Skeletal muscle satellite cell (primary cell): ENCODE results near the gene TKFC.

ENCODE experiments used
- H3K27me3 ChIP-seq: 2 replicates; pipeline ENCODE4 v1.7.0; 2013; ENCODE audit warnings: low read length; ENCODE audit not compliant: control insufficient read depth, insufficient read depth
- H3K36me3 ChIP-seq: 2 replicates; pipeline ENCODE4 v1.7.0; 2013; ENCODE audit warnings: mild to moderate bottlenecking, control low read depth, low read length; ENCODE audit not compliant: insufficient read depth
- H3K4me1 ChIP-seq: 2 replicates; pipeline ENCODE4 v1.7.0; 2013; ENCODE audit warnings: low read length; ENCODE audit not compliant: control insufficient read depth, insufficient read depth
- H3K4me2 ChIP-seq: 2 replicates; pipeline ENCODE4 v1.7.0; 2013; ENCODE audit warnings: mild to moderate bottlenecking, low read length
- H3K4me3 ChIP-seq: 2 replicates; pipeline ENCODE4 v1.7.0; 2013; ENCODE audit warnings: low read length
- H3K9ac ChIP-seq: 2 replicates; pipeline ENCODE4 v1.7.0; 2013; ENCODE audit warnings: mild to moderate bottlenecking, low read depth, low read length, moderate library complexity
- H3K9me3 ChIP-seq: replicated peaks from 2 replicates; pipeline ENCODE4 v1.7.0; 2013; ENCODE audit warnings: mild to moderate bottlenecking, control low read depth, low read length

Gene TKFC

DNA sequence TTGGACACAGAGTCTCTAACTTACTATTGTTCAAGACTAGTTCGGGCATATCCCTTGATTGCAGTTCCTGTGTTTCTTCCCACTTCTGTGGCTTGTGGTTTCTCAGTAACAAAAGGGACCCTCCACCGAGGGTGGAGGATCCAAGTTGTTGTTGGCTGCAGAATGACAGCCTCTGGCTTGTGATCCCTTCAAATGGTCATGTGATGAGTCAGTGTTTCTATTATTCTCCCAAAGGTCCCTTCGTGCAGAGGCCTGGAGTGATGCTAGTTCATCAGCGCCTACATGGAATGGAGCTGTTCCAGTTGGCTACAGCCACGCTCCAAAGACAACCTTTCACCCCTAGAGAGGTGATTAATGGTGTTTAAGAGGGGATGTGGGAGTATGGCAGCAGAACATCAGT is 35.3 kb upstream of the TKFC start:
- Histone ChIP-seq H3K36me3 (peaks cover 43% of the 10 kb centered on the region), H3K9ac (peak overlapping the region; percentile 37), H3K4me2 (peak overlapping the region; percentile 57), H3K4me1 (peaks cover 47% of the 10 kb centered on the region), H3K9me3 (no peaks in the 10 kb centered on the region), H3K27me3 (peaks cover 6% of the 10 kb centered on the region), H3K4me3 (peak overlapping the region; percentile 28)

DNA sequence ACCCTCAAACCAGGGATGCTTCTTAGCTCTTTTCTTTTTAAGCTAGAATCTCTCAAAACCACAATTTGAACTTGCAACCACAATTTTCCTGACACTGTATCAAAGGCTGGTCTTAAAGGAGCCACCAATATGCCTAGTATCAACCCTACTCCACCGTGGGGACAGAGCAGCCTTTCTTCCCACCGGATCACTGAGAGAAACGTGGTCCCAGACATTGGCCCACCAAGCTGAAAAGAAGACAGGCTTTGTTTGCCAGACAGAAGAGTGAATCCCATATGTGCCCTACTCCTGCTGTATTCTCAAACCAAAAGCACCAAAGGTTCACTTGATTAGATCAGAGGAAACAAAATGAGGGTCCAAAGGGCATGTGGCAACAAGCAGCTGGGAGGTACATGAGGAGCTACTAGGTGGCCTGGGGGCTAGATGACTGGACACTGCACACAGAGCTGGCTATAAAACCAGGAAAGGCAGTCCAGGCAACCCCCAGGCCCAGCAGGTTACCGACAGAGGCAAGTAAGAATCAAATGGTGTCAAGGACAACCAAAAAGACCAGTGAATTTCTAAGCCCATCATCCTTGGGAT is 34.3 kb upstream of the TKFC start:
- Histone ChIP-seq H3K4me3 (no peak overlapping the region), H3K36me3 (peaks cover 54% of the 10 kb centered on the region), H3K9me3 (no peaks in the 10 kb centered on the region), H3K4me2 (peak overlapping the region; percentile 57), H3K27me3 (peaks cover 3% of the 10 kb centered on the region), H3K9ac (peak overlapping the region; percentile 11), H3K4me1 (peaks cover 42% of the 10 kb centered on the region)

DNA sequence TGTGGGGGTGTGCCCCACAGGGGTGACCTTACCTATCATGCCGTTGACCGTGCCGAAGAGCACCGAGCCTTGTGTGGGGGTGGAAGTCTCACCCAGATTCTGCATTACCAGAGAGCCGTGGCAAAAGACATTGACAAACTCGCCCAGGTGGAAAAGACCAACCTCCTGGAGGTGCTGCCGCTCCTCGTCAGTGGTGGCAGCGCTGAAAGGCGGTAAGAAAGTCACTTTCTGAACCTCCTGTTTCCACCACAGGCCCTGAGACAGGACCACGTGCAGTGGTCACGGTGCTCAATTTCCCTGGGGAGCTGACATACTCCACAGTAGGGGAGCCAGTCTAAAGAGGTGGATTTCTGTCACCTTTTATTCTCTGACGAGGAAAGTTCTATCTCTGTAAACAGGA is 30.5 kb upstream of the TKFC start:
- Histone ChIP-seq H3K4me1 (peaks cover 16% of the 10 kb centered on the region), H3K9me3 (no peaks in the 10 kb centered on the region), H3K4me2 (no peak overlapping the region), H3K9ac (no peak overlapping the region), H3K4me3 (no peak overlapping the region), H3K27me3 (no peaks in the 10 kb centered on the region), H3K36me3 (peaks cover 86% of the 10 kb centered on the region)

DNA sequence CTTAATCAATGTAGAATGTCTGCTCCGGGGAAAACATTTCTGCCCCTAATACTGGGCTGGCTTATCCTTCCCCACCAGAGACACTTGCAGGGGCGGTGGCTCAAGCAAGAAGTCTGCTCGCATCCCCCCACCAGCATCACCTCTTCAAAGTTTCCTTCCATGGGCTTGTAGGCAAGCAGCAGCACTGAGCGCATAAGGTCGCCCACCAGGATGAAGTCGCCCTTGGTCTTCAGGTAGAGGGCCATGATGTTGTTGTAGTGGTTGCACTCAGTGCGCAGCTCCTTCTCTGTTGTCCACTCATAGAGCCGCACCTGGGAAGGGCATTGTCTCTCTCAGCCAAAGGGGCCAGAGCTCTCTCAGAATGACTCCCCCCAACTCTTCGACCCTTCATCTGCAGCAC is 29.3 kb upstream of the TKFC start:
- Histone ChIP-seq H3K4me3 (no peak overlapping the region), H3K9ac (no peak overlapping the region), H3K27me3 (no peaks in the 10 kb centered on the region), H3K9me3 (no peaks in the 10 kb centered on the region), H3K4me1 (peaks cover 4% of the 10 kb centered on the region), H3K4me2 (no peak overlapping the region), H3K36me3 (peaks cover 93% of the 10 kb centered on the region)

DNA sequence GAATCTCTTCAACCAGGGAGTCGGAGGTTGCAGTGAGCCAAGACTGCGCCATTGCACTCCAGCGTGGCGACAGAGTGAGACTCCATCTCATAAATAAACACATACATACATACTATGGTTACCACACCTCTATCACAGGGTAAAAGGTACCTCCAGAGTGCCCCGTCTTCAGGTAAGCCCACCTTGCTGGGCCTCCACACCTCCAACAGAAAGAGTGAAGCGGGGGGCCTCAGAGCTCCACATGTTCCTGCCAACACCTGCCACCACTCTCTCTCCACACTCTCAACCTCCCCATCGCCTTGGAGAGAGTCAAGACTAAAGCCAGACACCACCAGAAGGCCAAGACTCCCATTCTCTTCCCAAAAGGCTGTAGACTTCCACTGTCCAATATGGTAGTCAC is 27.6 kb upstream of the TKFC start:
- Histone ChIP-seq H3K36me3 (peaks cover 94% of the 10 kb centered on the region), H3K4me3 (no peak overlapping the region), H3K9me3 (no peaks in the 10 kb centered on the region), H3K9ac (no peak overlapping the region), H3K4me2 (no peak overlapping the region), H3K27me3 (no peaks in the 10 kb centered on the region), H3K4me1 (no peaks in the 10 kb centered on the region)

DNA sequence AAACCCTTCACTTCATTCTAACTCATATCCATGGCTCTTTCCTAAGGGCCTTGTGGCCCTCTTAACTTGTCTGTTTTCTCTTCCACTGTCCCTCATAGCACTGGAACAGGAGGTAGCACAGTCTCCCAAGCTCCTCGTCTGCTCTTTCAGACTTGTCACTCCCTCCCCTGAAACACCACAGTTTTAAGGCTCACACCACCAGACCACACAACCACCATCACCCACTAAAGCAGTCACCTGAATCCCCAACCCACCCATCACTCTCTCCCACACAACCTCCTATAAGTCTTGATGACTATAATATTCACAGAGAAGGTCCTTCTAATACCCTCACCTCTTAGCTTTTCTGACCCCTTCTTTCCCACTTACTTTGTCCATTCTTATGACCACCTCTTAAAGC is 26.8 kb upstream of the TKFC start:
- Histone ChIP-seq H3K9ac (no peak overlapping the region), H3K36me3 (peaks cover 93% of the 10 kb centered on the region), H3K27me3 (no peaks in the 10 kb centered on the region), H3K9me3 (no peaks in the 10 kb centered on the region), H3K4me3 (no peak overlapping the region), H3K4me2 (no peak overlapping the region), H3K4me1 (no peaks in the 10 kb centered on the region)

- Histone ChIP-seq H3K36me3 (peaks cover 93% of the 10 kb centered on the region), H3K9ac (no peak overlapping the region), H3K4me1 (no peaks in the 10 kb centered on the region), H3K4me2 (no peak overlapping the region), H3K27me3 (no peaks in the 10 kb centered on the region), H3K4me3 (no peak overlapping the region), H3K9me3 (no peaks in the 10 kb centered on the region)
Observed at GRCh38 chr11:61307354-61307753, 25.7 kb upstream of the TKFC start.

DNA sequence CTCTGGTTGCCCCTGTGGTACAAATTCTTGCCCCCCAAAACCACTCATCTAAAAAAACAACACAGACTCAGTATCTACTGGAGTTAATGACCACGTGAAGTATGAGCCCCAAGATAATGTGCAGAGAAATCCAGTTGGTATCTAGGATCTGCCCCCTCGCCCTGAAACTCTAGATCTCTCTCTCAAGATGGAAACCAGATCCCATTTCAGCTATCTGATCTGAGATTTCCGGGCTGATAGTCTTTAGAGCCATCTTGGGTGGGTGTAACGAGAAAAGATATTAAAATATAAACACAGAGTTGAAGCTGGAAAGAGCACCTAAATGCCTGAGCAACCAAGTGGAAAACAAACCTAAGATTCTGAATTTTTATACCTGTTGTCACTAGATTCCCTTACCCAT is 23.9 kb upstream of the TKFC start:
- Histone ChIP-seq H3K4me3 (no peak overlapping the region), H3K27me3 (no peaks in the 10 kb centered on the region), H3K9me3 (no peaks in the 10 kb centered on the region), H3K4me1 (no peaks in the 10 kb centered on the region), H3K36me3 (peaks cover 90% of the 10 kb centered on the region), H3K9ac (no peak overlapping the region), H3K4me2 (no peak overlapping the region)

- Histone ChIP-seq H3K36me3 (peaks cover 94% of the 10 kb centered on the region), H3K4me3 (no peak overlapping the region), H3K27me3 (no peaks in the 10 kb centered on the region), H3K9me3 (no peaks in the 10 kb centered on the region), H3K4me2 (no peak overlapping the region), H3K9ac (no peak overlapping the region), H3K4me1 (no peaks in the 10 kb centered on the region)
Observed at GRCh38 chr11:61309739-61310138, 23.3 kb upstream of the TKFC start.

DNA sequence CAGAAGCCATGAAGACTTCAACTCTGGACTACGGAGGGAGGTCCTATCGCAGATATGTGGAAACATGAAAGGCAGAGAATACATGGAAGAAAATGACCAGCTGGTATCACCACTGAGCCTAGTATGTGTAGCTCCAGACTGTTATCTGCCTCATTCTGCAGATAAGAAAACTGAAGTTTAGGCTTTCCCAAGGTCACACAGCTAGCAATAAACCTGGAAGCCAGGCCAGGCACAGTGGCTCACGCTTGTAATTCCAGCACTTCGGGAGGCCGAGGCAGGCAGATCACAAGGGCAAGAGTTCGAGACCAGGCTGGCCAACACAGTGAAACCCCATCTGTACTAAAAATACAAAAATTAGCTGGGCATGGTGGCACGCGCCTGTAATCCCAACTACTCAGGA is 22.3 kb upstream of the TKFC start:
- Histone ChIP-seq H3K4me2 (no peak overlapping the region), H3K36me3 (peaks cover 91% of the 10 kb centered on the region), H3K4me3 (no peak overlapping the region), H3K9me3 (no peaks in the 10 kb centered on the region), H3K4me1 (no peaks in the 10 kb centered on the region), H3K9ac (no peak overlapping the region), H3K27me3 (no peaks in the 10 kb centered on the region)

DNA sequence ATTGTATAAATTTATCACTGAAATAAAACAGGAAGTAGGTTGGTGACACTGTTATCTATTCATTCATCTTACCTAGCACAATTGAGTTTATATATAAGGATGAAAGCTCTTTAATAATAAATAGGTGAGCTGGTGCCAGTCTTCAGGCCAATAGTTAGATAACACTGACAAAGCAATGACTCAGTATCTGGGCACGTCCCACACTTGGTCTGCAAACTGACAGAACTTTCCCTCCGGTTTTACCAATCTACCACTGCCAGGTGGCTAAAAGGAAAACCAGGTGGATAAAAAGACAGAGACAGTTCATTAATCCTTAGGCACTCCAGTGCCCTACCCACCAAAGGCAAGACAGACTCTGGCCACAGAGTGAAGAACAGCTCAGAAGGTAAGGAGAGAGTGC is 17.8 kb upstream of the TKFC start:
- H3K9ac ChIP-seq = no peak overlapping the region
- H3K4me2 ChIP-seq = no peak overlapping the region
- no peaks in the 10 kb centered on the region for H3K27me3 ChIP-seq
- no peaks in the 10 kb centered on the region for H3K9me3 ChIP-seq
- no peak overlapping the region for H3K4me3 ChIP-seq
- peaks cover 78% of the 10 kb centered on the region for H3K36me3 ChIP-seq
- H3K4me1 ChIP-seq = no peaks in the 10 kb centered on the region

DNA sequence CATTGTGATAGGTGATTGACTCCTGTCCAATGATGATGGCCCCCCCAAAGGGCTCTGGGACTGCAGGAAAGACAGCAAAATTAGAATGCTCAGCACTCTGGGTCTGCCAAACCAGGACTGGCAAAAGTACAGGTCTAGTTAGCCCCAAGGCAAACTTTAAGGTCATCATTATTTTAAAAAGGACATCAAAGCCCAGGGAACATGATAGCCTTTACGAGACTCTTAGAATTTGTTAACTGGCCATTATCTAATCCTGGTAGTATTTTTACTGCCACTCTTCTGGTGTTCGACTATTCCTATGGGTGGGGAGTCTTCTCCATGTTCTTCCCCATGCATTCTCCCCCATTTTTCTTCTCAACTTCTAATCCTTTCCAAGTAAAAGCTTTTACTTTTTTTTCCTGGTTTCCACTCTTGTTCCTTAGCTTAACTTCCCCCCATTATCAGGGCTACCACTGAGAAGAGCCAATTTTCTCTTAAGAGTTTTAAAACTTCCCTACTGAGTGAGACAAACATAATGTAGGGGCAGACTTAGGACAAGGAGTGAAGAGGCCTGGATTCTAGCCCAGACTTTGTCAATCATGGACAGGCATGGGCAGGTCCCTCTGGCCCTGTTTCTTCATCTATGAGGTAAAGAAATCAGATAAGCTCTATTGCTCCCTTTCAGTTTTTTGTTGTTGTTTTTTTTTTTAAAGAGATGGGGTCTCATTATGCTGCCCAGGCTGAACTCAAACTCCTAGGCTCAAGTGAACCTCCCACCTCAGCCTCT is 7.2 kb upstream of the TKFC start:
- Histone ChIP-seq H3K36me3 (peaks cover 88% of the 10 kb centered on the region), H3K27me3 (no peaks in the 10 kb centered on the region), H3K4me1 (peaks cover 6% of the 10 kb centered on the region), H3K9ac (no peak overlapping the region), H3K9me3 (no peaks in the 10 kb centered on the region), H3K4me3 (no peak overlapping the region), H3K4me2 (no peak overlapping the region)
